SU-DHL-6 (cell line): ENCODE measurements around the gene C2orf72.

Experiments used
- CTCF ChIP-seq: fragments of 200-600 bp; sonication (generic); IDR thresholded peaks from one replicate; pipeline ENCODE4 v1.5.1; 2017; ENCODE audit warnings: antibody characterized with exemption, mild to moderate bottlenecking, low read length, moderate library complexity; ENCODE audit not compliant: insufficient read depth, poor library complexity, severe bottlenecking
- EZH2phosphoT487 ChIP-seq: fragments of 200-600 bp; sonication (generic), shearing (Covaris generic); conservative IDR thresholded peaks from 2 replicates; pipeline ENCODE4 v1.6.1; 2018; ENCODE audit warnings: mild to moderate bottlenecking, antibody characterized with exemption, low read length, moderate library complexity, mixed read lengths

- TF ChIP-seq CTCF = no peak
- no peak for TF ChIP-seq EZH2phosphoT487
Measured at GRCh38 chr2:231012463-231012862, 24.9 kb upstream of the C2orf72 start.
